NOMO-1 (cell line): ENCODE data around the gene ITK.

Experiments
- DNase-seq, 2 experiments: peaks; one replicate each; lab custom pipeline; 2025; ENCODE audit not compliant: unreplicated experiment in 2 of 2; lab: John Stamatoyannopoulos, UW

Gene ITK

GRCh38 chr5:157275403-157275802 is 94.8 kb downstream of the ITK start:
- no peak for DNase-seq

GRCh38 chr5:157278319-157279037 is 97.8 kb downstream of the ITK start:
- DNase-seq: no peak

- no peak for DNase-seq
Measured at GRCh38 chr5:157279605-157280239, 99.1 kb downstream of the ITK start.

GRCh38 chr5:157280927-157281326 is 100.3 kb downstream of the ITK start:
- DNase-seq: no peak

- no peak for DNase-seq
Measured at GRCh38 chr5:157282150-157282549, 101.5 kb downstream of the ITK start.

GRCh38 chr5:157283434-157283833 is 102.8 kb downstream of the ITK start:
- peak; percentile 19 to 69 for DNase-seq

GRCh38 chr5:157284458-157285212 is 104.0 kb downstream of the ITK start:
- DNase-seq: no peak

GRCh38 chr5:157285310-157286035 is 104.8 kb downstream of the ITK start:
- no peak for DNase-seq

GRCh38 chr5:157286761-157287211 is 106.1 kb downstream of the ITK start:
- DNase-seq: no peak

- DNase-seq: no peak
Measured at GRCh38 chr5:157288405-157289163, 107.9 kb downstream of the ITK start.

GRCh38 chr5:157289164-157289819 is 108.7 kb downstream of the ITK start:
- DNase-seq: no peak

GRCh38 chr5:157290156-157290980 is 109.7 kb downstream of the ITK start:
- no peak for DNase-seq

GRCh38 chr5:157290981-157291711 is 110.5 kb downstream of the ITK start:
- DNase-seq: peak in 1 of 2 experiments; percentile 31

- DNase-seq: no peak
Measured at GRCh38 chr5:157292599-157292998, 112.0 kb downstream of the ITK start.

GRCh38 chr5:157294407-157295091 is 113.9 kb downstream of the ITK start:
- no peak for DNase-seq

GRCh38 chr5:157295247-157295646 is 114.6 kb downstream of the ITK start:
- DNase-seq: no peak

GRCh38 chr5:157300564-157300963 is 119.9 kb downstream of the ITK start:
- no peak for DNase-seq

GRCh38 chr5:157301066-157301465 is 120.4 kb downstream of the ITK start:
- no peak for DNase-seq
